Stimulated activated naive CD4-positive, alpha-beta T cell (primary cell): ENCODE measurements around the gene C2orf15.
"Not testable (repeated sequence)": the region's sequence is repeated elsewhere in the genome, so short reads cannot be mapped to it uniquely, and the experiment has no call there.

Experiments used
- DNase-seq, 6 experiments: peaks; one replicate each; lab custom pipeline; 2025; lab: John Stamatoyannopoulos, UW

The C2orf15 gene

GRCh38 chr2:99166218-99166617, 24.7 kb downstream of the C2orf15 start:
- DNase-seq = no peak

GRCh38 chr2:99169534-99169933, 28.0 kb downstream of the C2orf15 start:
- no peak for DNase-seq

DNA sequence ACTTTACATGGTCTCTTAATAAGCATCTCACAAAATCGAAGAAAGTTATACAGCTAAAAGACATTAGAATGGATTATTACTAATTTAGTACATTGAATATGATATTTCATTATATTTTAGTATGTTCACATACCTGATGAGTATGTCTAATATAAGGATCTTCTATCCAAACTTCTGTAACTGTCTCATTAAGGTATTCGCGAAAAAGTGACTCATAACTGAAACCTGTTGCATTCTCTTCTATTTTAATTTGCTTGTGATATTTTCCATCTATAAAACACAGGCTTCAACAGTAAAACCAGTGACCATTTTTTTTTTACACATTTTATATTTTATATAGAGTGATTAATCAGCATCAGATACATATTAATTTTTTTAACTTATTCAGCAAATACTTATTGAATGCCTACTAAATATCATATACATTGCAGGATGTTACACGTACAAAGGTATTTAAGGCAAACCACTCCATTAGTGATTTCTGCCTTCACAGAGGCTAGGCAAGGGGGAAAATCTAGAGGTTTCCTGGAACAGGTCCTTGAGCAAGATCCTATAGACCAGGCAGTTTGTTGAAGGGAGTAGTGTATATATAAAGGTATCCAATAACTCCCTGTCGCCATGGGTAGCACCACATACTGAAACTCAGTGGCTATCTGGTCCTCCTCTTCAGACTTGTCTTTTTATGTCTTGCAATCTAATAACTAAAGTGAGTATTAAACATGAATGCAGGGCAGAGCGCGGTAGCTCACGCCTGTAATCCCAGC, 30.1 kb downstream of the C2orf15 start:
- DNase-seq = no peak

DNA sequence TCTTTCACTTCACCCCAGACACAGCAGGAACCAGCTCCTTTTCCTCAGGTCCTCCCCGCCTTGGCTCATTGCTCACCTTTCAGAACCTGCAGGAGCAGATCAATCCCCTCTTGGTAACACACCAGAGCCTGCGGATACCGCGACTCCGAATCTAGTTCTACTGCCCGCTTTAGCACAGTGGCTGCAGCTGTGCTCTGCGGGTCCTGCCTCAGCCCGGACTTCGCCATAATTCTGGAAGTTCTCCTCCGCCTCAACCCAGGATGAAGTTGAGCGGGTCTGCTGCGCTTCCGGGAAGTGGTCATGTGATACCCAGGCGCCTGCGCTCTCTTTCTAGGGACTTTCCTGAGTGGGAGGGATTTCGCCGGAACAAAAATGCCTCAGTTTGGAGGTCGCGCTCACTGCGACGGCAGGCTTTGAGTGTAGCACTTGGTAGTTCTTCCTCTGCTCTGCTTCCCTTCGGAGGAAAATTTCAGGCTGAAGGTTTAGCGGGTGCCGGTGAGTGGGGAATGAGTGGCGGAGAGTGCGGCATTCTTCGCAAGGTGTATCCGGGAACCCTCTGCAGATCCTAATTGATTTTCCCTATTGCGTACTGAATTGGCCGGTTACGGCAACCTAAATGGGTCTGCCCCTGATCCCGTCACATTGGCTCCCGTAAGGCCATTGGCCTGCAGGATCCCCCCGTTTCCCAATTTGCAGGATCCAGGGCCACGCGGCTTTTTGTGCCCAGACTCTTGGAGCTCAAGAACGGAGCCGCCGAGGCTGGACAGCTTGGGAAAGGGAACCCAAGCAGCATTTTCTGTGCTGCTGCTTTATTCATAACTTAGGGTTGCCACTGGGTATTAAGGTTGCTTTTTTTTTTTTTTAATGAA, 39.5 kb downstream of the C2orf15 start, which contains the start of the genes MITD1 and MRPL30:
Gene MITD1 (minus strand): TSS at position 304 of the 869 bp plus-strand sequence. CDS start 77 bp downstream, at position 227.
Gene MRPL30 (plus strand): TSS at position 430 of the 869 bp plus-strand sequence. CDS start 5,020 bp downstream, outside the sequence.
- DNase-seq = peak; percentile 88 to 92 (median 90)

- DNase-seq = no peak
Measured at GRCh38 chr2:99181624-99182000, 40.1 kb downstream of the C2orf15 start.

GRCh38 chr2:99183025-99183424, 41.5 kb downstream of the C2orf15 start:
- DNase-seq = no peak

GRCh38 chr2:99184811-99185210, 43.3 kb downstream of the C2orf15 start:
- no peak for DNase-seq

DNA sequence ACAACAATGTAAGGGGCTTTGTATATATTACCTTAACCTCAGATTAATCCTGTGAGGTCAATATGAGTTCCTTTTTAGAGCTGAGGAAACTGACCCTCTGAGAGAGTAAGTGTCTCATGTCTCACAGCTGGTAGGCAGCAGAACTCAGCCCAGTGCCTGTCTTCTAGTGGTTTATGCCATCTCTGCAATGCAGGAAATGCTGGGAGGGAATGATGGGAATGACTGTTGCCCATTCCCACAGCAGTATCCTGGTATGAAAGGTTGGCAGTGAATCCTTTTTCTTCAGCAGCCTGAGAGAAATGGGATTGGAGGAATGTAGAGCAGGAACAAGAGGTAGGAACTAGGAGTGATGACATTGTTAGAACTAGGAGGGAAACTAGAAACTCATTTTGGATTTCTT, 45.5 kb downstream of the C2orf15 start:
- DNase-seq = no peak

GRCh38 chr2:99188357-99188756, 46.9 kb downstream of the C2orf15 start:
- DNase-seq = no peak

DNA sequence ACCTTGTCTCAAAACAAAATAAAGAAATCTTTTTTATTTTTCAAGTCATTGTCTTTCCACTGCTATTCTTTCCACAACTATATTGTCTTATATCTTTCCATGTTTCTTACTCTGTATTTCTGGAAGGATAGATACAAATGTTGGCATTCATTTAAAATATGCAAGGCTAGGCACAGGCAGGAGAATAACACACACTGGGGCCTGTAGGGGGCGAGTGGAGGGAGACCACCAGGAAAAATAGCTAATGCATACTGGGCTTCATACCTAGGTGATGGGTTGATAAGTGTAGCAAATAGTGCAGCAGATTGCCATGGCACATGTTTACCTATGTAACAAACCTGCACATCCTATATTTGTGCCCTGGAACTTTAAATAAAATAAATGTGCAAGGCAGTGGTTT, 49.0 kb downstream of the C2orf15 start:
- no peak for DNase-seq

- not testable (repeated sequence) for DNase-seq
Measured at GRCh38 chr2:99192364-99192763, 50.9 kb downstream of the C2orf15 start.

- no peak for DNase-seq
Measured at GRCh38 chr2:99198103-99198841, 56.8 kb downstream of the C2orf15 start.

- no peak for DNase-seq
Measured at GRCh38 chr2:99200076-99200800, 58.7 kb downstream of the C2orf15 start.
